Skeletal muscle tissue (tissue), 4 donors: Measurements from ENCODE around the gene UGCG. TPM values are rescaled to one million over a fixed set of nuclear protein-coding genes. Genes with fewer than 3 reads are reported as not detected.
"Not testable (repeated sequence)": the region's sequence is repeated elsewhere in the genome, so short reads cannot be mapped to it uniquely, and the experiment has no call there.

Experiments used
- H3K27ac ChIP-seq: one replicate; pipeline ENCODE4 v1.7.0; 2013; ENCODE audit warnings: mild to moderate bottlenecking, low read depth, low read length, inconsistent platforms
- H3K27me3 ChIP-seq, 3 donors: one replicate each; pipeline ENCODE4 v1.7.0; 2013; ENCODE audit warnings: low read length in 3 of 3; ENCODE audit not compliant: control insufficient read depth in 3 of 3, insufficient read depth in 3 of 3
- H3K36me3 ChIP-seq, 3 donors: one replicate each; pipeline ENCODE4 v1.7.0; 2013; ENCODE audit warnings: low read length in 3 of 3; ENCODE audit not compliant: control insufficient read depth in 3 of 3, insufficient read depth in 3 of 3
- H3K4me1 ChIP-seq, 3 donors: one replicate each; pipeline ENCODE4 v1.7.0; 2013; ENCODE audit warnings: low read length in 3 of 3, mild to moderate bottlenecking in 3 of 3; ENCODE audit not compliant: control insufficient read depth in 3 of 3, insufficient read depth in 3 of 3
- H3K4me3 ChIP-seq, 3 donors: one replicate each; pipeline ENCODE4 v1.7.0; 2013; ENCODE audit warnings: low read length in 3 of 3
- H3K9ac ChIP-seq, 3 donors: one replicate each; pipeline ENCODE4 v1.7.0; 2013; ENCODE audit warnings: low read length in 3 of 3, mild to moderate bottlenecking in 3 of 3, moderate library complexity in 2 of 3, low read depth in 1 of 3
- H3K9me3 ChIP-seq, 3 donors: one replicate each; pipeline ENCODE4 v1.7.0; 2013; ENCODE audit warnings: low read length in 3 of 3; ENCODE audit not compliant: control insufficient read depth in 3 of 3
- total RNA-seq: library from RNA; depleted of rRNA; stranded (reverse); fragments of >200 nt; gene quantifications from one replicate; pipeline ENCODE4 v1.2.3, GENCODE V29; 2014
- donor health status: Osteomylitis.

UGCG gene
- total RNA-seq, 1 donor from 2014 or later = 42.3 TPM

- Histone ChIP-seq H3K4me1 (no peaks in the 10 kb centered on the region), H3K27me3 (no peaks in the 10 kb centered on the region), H3K9me3 (no peaks in the 10 kb centered on the region), H3K36me3 (no peaks in the 10 kb centered on the region), H3K4me3 (no peak overlapping the region), H3K27ac (no peak overlapping the region), H3K9ac (no peak overlapping the region)
Measured at GRCh38 chr9:111886983-111887718, 9.5 kb upstream of the UGCG start.

- H3K4me3 ChIP-seq = no peak overlapping the region
- H3K4me1 ChIP-seq = no peaks in the 10 kb centered on the region
- no peaks in the 10 kb centered on the region for H3K36me3 ChIP-seq
- no peaks in the 10 kb centered on the region for H3K27me3 ChIP-seq
- H3K9ac ChIP-seq = no peak overlapping the region
- no peaks in the 10 kb centered on the region for H3K9me3 ChIP-seq
- H3K27ac ChIP-seq = no peak overlapping the region
Measured at GRCh38 chr9:111890334-111890733, 6.3 kb upstream of the UGCG start.

- H3K4me3 ChIP-seq, H3K9ac ChIP-seq, H3K27ac ChIP-seq, H3K4me1 ChIP-seq, H3K27me3 ChIP-seq, H3K9me3 ChIP-seq, H3K36me3 ChIP-seq: not testable (repeated sequence)
Measured at GRCh38 chr9:111890867-111891266, 5.7 kb upstream of the UGCG start.

- H3K4me1 ChIP-seq = peaks cover 0 to 6% (median 4%) of the 10 kb centered on the region in 3 donors
- no peak overlapping the region for H3K9ac ChIP-seq
- no peaks in the 10 kb centered on the region for H3K9me3 ChIP-seq
- H3K4me3 ChIP-seq = no peak overlapping the region
- H3K27me3 ChIP-seq = no peaks in the 10 kb centered on the region
- no peak overlapping the region for H3K27ac ChIP-seq
- no peaks in the 10 kb centered on the region for H3K36me3 ChIP-seq
Measured at GRCh38 chr9:111891910-111892499, 4.6 kb upstream of the UGCG start.

- peak overlapping the region; percentile 76 to 97 (median 92) for H3K4me3 ChIP-seq
- H3K27me3 ChIP-seq = no peaks in the 10 kb centered on the region
Measured at GRCh38 chr9:111896942-111897600, 457 bp downstream of the UGCG start.

GRCh38 chr9:111897601-111898137, 1.1 kb downstream of the UGCG start:
- peak overlapping the region; percentile 76 to 97 (median 92) for H3K4me3 ChIP-seq
- peaks cover 9 to 27% (median 20%) of the 10 kb centered on the region in 3 donors for H3K4me1 ChIP-seq
- no peaks in the 10 kb centered on the region for H3K9me3 ChIP-seq
- peak overlapping the region; percentile 86 for H3K27ac ChIP-seq
- H3K36me3 ChIP-seq = no peaks in the 10 kb centered on the region
- H3K9ac ChIP-seq = peak overlapping the region; percentile 87 to 95 (median 88)
- H3K27me3 ChIP-seq = no peaks in the 10 kb centered on the region

More at GRCh38 chr9:111896942-111897600, 457 bp downstream of the UGCG start:
- Histone ChIP-seq H3K9ac (peak overlapping the region; percentile 87 to 95 (median 88)), H3K9me3 (no peaks in the 10 kb centered on the region), H3K27ac (peak overlapping the region; percentile 86), H3K4me1 (peaks cover 9 to 24% (median 18%) of the 10 kb centered on the region in 3 donors), H3K36me3 (no peaks in the 10 kb centered on the region)

GRCh38 chr9:111898331-111899096, 1.9 kb downstream of the UGCG start:
- Histone ChIP-seq H3K36me3 (no peaks in the 10 kb centered on the region), H3K4me1 (peaks cover 9 to 27% (median 20%) of the 10 kb centered on the region in 3 donors), H3K27ac (peak overlapping the region; percentile 86), H3K9me3 (no peaks in the 10 kb centered on the region), H3K27me3 (no peaks in the 10 kb centered on the region), H3K4me3 (peak overlapping the region; percentile 76 to 97 (median 92)), H3K9ac (peak overlapping the region; percentile 87 to 95 (median 88))

GRCh38 chr9:111900151-111900857, 3.7 kb downstream of the UGCG start:
- H3K9me3 ChIP-seq = no peaks in the 10 kb centered on the region
- H3K4me1 ChIP-seq = peaks cover 9 to 27% (median 20%) of the 10 kb centered on the region in 3 donors
- H3K36me3 ChIP-seq = no peaks in the 10 kb centered on the region
- H3K27ac ChIP-seq = no peak overlapping the region
- H3K9ac ChIP-seq = no peak overlapping the region
- peak overlapping the region in 1 of 3 donors; percentile 1 for H3K4me3 ChIP-seq
- H3K27me3 ChIP-seq = no peaks in the 10 kb centered on the region
